Right atrium auricular region (tissue), 2 donors: ENCODE measurements around the gene ZNF2. TPM values are rescaled to one million over a fixed set of nuclear protein-coding genes. Genes with fewer than 3 reads are reported as not detected.
A peak's percentile ranks its signal among the peaks of the same experiment; 100 is the strongest.
"Not testable (repeated sequence)": the region's sequence is repeated elsewhere in the genome, so short reads cannot be mapped to it uniquely, and the experiment has no call there.

Experiments
- DNase-seq: peaks from one replicate; pipeline ENCODE4 v3.0.0-alpha.2; 2019; ENCODE audit warnings: low spot score
- H3K27ac ChIP-seq, 2 donors: fragments of 200-600 bp; sonication (generic); 1 replicate in 1 of 2; 2 replicates in 1 of 2; pipeline ENCODE4 v1.5.1; 2016 to 2019
- H3K27me3 ChIP-seq, 2 donors: fragments of 200-600 bp; sonication (generic); one replicate each; pipeline versions ENCODE4 v1.5.1 to v1.6.0; 2017 to 2019
- H3K36me3 ChIP-seq: fragments of 200-600 bp; sonication (generic); one replicate; pipeline ENCODE4 v1.5.1; 2016
- H3K4me1 ChIP-seq, 2 donors: fragments of 200-600 bp; sonication (generic); one replicate each; pipeline versions ENCODE4 v1.5.1 to v1.6.0; 2017 to 2019
- H3K4me3 ChIP-seq, 2 donors: fragments of 200-600 bp; sonication (generic); 1 replicate in 1 of 2; 2 replicates in 1 of 2; pipeline ENCODE4 v1.5.1; 2017 to 2019; ENCODE audit warnings: mild to moderate bottlenecking in 1 of 2, moderate library complexity in 1 of 2
- H3K9me3 ChIP-seq, 2 donors: fragments of 200-600 bp; sonication (generic); one replicate each; pipeline ENCODE4 v1.5.1; 2019
- CTCF ChIP-seq, 2 donors: fragments of 200-600 bp; sonication (generic); IDR thresholded peaks; one replicate each; pipeline ENCODE4 v1.5.1; 2019; ENCODE audit warnings: antibody characterized with exemption in 2 of 2
- total RNA-seq, 2 donors: library from RNA; depleted of rRNA; stranded (reverse); fragments of >200 nt; gene quantifications; one replicate each; pipeline ENCODE4 v1.1.0, GENCODE V29; 2016

The ZNF2 gene
- total RNA-seq, 2 donors from 2014 or later = 3.5 to 3.7 TPM

- peaks cover 0 to 6% of the 10 kb centered on the region in 2 donors for H3K9me3 ChIP-seq
- H3K27me3 ChIP-seq = no peaks in the 10 kb centered on the region
- no peak for DNase-seq
- H3K36me3 ChIP-seq = peaks cover 29% of the 10 kb centered on the region
- H3K4me1 ChIP-seq = no peaks in the 10 kb centered on the region
- no peak overlapping the region for H3K27ac ChIP-seq
- TF ChIP-seq CTCF (IDR thresholded peaks at IDR 0.05) = no peak
- H3K4me3 ChIP-seq = no peak overlapping the region
These were observed 19.6 kb downstream of the ZNF2 start for GRCh38 chr2:95185197-95185596.

- Histone ChIP-seq H3K4me3 (no peak overlapping the region), H3K27ac (no peak overlapping the region), H3K27me3 (no peaks in the 10 kb centered on the region), H3K4me1 (no peaks in the 10 kb centered on the region), H3K36me3 (peaks cover 21% of the 10 kb centered on the region), H3K9me3 (peaks cover 0 to 6% of the 10 kb centered on the region in 2 donors)
- DNase-seq = no peak
- TF ChIP-seq CTCF (IDR thresholded peaks at IDR 0.05) = no peak
These were observed 20.4 kb downstream of the ZNF2 start for GRCh38 chr2:95185973-95186372.

GRCh38 chr2:95192956-95193355 is 27.3 kb downstream of the ZNF2 start:
- not testable (repeated sequence) for H3K4me3 ChIP-seq, H3K36me3 ChIP-seq, H3K27ac ChIP-seq, H3K27me3 ChIP-seq, H3K4me1 ChIP-seq, H3K9me3 ChIP-seq
- TF ChIP-seq CTCF (IDR thresholded peaks at IDR 0.05) = peak; percentile 59 to 67
- DNase-seq = peak; percentile 67

GRCh38 chr2:95203911-95204310 is 38.3 kb downstream of the ZNF2 start:
- H3K36me3 ChIP-seq = no peaks in the 10 kb centered on the region
- H3K4me1 ChIP-seq = peaks cover 0 to 16% of the 10 kb centered on the region in 2 donors
- no peaks in the 10 kb centered on the region for H3K9me3 ChIP-seq
- H3K27ac ChIP-seq = no peak overlapping the region
- TF ChIP-seq CTCF (IDR thresholded peaks at IDR 0.05) = no peak
- no peaks in the 10 kb centered on the region for H3K27me3 ChIP-seq
- H3K4me3 ChIP-seq = no peak overlapping the region
- DNase-seq = no peak

- peaks cover under 1% of the 10 kb centered on the region for H3K36me3 ChIP-seq
- TF ChIP-seq CTCF (IDR thresholded peaks at IDR 0.05) = no peak
- H3K27ac ChIP-seq = no peak overlapping the region
- H3K9me3 ChIP-seq = no peaks in the 10 kb centered on the region
- peaks cover 0 to 16% of the 10 kb centered on the region in 2 donors for H3K4me1 ChIP-seq
- H3K4me3 ChIP-seq = no peak overlapping the region
- H3K27me3 ChIP-seq = no peaks in the 10 kb centered on the region
- no peak for DNase-seq
These were observed 38.8 kb downstream of the ZNF2 start for GRCh38 chr2:95204396-95204795.

GRCh38 chr2:95206096-95206495 is 40.5 kb downstream of the ZNF2 start:
- no peak overlapping the region for H3K27ac ChIP-seq
- H3K4me3 ChIP-seq = peak overlapping the region in 1 of 2 donors; percentile 83
- peaks cover 0 to 10% of the 10 kb centered on the region in 2 donors for H3K9me3 ChIP-seq
- peaks cover 4% of the 10 kb centered on the region for H3K36me3 ChIP-seq
- H3K27me3 ChIP-seq = no peaks in the 10 kb centered on the region
- H3K4me1 ChIP-seq = peaks cover 0 to 16% of the 10 kb centered on the region in 2 donors
- no peak for TF ChIP-seq CTCF (IDR thresholded peaks at IDR 0.05)
- DNase-seq = no peak
